ENCODE data around the gene ZNF605.

- TF ChIP-seq CTCF (conservative IDR thresholded peaks at IDR 0.05; ENCODE audit: low read depth, low read length) = no peak
- TF ChIP-seq NFE2L2 (IDR thresholded peaks at IDR 0.05; ENCODE audit: low read depth, low read length) = no peak
- no peak for TF ChIP-seq CEBPB (IDR thresholded peaks at IDR 0.05; ENCODE audit: low read depth, low read length)
- no peak for TF ChIP-seq MAFK (IDR thresholded peaks at IDR 0.05; ENCODE audit: low read depth, low read length)
- TF ChIP-seq POLR2A (IDR thresholded peaks at IDR 0.05; ENCODE audit: low read depth, low read length) = no peak
- no peak for TF ChIP-seq BHLHE40 (IDR thresholded peaks at IDR 0.05; ENCODE audit: low read depth, low read length)
These were observed 47.7 kb downstream of the ZNF605 start for GRCh38 chr12:132908145-132909029.

Data from IMR-90 (cell line).